22Rv1 (cell line): ENCODE data around the gene TDP2.

Experiments used
- ZFX ChIP-seq: fragments of 450-650 bp; IDR thresholded peaks from 2 replicates; pipeline ENCODE4 v1.6.1; 2017; ENCODE audit warnings: antibody characterized with exemption, borderline replicate concordance
- TF ChIP-seq, protein P1 (sequence below): fragments of 450-650 bp; IDR thresholded peaks from 2 replicates; pipeline ENCODE4 v1.5.1; 2017; ENCODE audit warnings: mild to moderate bottlenecking

DNA sequence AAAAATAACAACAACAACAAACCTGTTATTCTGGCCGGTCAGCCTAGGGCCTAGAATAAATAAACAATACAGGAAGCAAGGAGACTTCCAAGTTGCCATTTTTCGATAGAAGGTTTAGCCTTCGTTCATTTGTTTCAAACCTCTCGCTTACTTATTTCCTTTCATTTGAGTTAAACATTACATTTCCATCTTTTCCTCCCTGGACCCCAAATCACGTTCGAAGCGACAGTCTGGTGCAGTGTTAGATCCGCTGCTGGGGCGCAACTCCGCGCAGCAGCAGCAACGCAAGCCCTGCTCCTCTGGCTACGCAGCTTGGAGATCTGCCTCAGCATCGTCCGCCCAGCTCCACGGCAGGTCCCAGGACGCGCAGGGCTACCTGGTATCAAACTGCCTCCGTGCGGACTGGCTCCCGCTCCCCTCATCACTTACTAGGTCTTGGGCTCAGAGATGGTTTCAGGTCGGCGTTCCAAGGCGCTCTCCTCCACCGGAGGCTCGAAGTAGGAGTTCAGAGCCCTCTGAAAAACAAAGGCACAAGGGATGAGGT, 530 bp downstream of the TDP2 start:
- TF ChIP-seq, protein P1, sequence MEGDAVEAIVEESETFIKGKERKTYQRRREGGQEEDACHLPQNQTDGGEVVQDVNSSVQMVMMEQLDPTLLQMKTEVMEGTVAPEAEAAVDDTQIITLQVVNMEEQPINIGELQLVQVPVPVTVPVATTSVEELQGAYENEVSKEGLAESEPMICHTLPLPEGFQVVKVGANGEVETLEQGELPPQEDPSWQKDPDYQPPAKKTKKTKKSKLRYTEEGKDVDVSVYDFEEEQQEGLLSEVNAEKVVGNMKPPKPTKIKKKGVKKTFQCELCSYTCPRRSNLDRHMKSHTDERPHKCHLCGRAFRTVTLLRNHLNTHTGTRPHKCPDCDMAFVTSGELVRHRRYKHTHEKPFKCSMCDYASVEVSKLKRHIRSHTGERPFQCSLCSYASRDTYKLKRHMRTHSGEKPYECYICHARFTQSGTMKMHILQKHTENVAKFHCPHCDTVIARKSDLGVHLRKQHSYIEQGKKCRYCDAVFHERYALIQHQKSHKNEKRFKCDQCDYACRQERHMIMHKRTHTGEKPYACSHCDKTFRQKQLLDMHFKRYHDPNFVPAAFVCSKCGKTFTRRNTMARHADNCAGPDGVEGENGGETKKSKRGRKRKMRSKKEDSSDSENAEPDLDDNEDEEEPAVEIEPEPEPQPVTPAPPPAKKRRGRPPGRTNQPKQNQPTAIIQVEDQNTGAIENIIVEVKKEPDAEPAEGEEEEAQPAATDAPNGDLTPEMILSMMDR = no peak
- no peak for TF ChIP-seq ZFX
